ENCODE data around the gene PRKAB1.

PRKAB1 gene

GRCh38 chr12:119679081-119679480 lies 11.1 kb downstream of the PRKAB1 start:
- TF ChIP-seq SIN3A (IDR thresholded peaks at IDR 0.05; ENCODE audit: borderline replicate concordance, insufficient read depth, low read length) (no peak), REST (IDR thresholded peaks at IDR 0.05; ENCODE audit: insufficient read depth in 1 of 2, low read depth in 2 of 2, low read length in 2 of 2) (no peak), POLR2AphosphoS5 (IDR thresholded peaks at IDR 0.05; ENCODE audit: low read depth, low read length) (no peak), FOXP2 (optimal IDR thresholded peaks at IDR 0.05; ENCODE audit: borderline replicate concordance, extremely low read depth, extremely low read length, insufficient read depth) (no peak), TAF1 (IDR thresholded peaks at IDR 0.05; ENCODE audit: borderline replicate concordance, insufficient read depth, low read length) (no peak)

GRCh38 chr12:119679490-119679889 lies 11.6 kb downstream of the PRKAB1 start:
- TF ChIP-seq TAF1 (IDR thresholded peaks at IDR 0.05; ENCODE audit: borderline replicate concordance, insufficient read depth, low read length) (no peak), FOXP2 (optimal IDR thresholded peaks at IDR 0.05; ENCODE audit: borderline replicate concordance, extremely low read depth, extremely low read length, insufficient read depth) (no peak), POLR2AphosphoS5 (IDR thresholded peaks at IDR 0.05; ENCODE audit: low read depth, low read length) (no peak), REST (IDR thresholded peaks at IDR 0.05; ENCODE audit: insufficient read depth in 1 of 2, low read depth in 2 of 2, low read length in 2 of 2) (no peak), SIN3A (IDR thresholded peaks at IDR 0.05; ENCODE audit: borderline replicate concordance, insufficient read depth, low read length) (no peak)

DNA sequence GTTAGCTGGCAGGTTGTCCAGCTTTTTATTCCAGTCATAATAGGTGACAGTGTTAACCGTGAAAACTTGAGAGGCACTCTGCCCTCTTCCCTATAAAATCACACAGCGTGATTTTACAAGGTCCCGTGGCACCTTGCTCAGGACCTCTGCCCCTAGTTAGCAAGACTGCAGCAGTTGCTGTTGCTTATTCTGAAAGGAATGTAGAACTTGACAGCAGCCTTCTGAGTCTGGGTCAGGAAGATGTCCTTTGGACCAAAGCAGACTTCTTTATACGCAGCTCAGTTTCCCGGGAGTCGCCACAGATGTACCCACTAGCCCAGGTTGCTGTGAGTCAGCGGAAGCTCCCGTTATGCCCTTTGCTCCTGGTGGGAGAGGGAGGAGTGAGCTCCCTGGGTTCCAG lies 13.2 kb downstream of the PRKAB1 start:
- TF ChIP-seq TAF1 (IDR thresholded peaks at IDR 0.05; ENCODE audit: borderline replicate concordance, insufficient read depth, low read length) (no peak), FOXP2 (optimal IDR thresholded peaks at IDR 0.05; ENCODE audit: borderline replicate concordance, extremely low read depth, extremely low read length, insufficient read depth) (no peak), POLR2AphosphoS5 (IDR thresholded peaks at IDR 0.05; ENCODE audit: low read depth, low read length) (no peak), SIN3A (IDR thresholded peaks at IDR 0.05; ENCODE audit: borderline replicate concordance, insufficient read depth, low read length) (no peak), REST (IDR thresholded peaks at IDR 0.05; ENCODE audit: insufficient read depth in 1 of 2, low read depth in 2 of 2, low read length in 2 of 2) (no peak)

GRCh38 chr12:119681728-119682638 lies 14.1 kb downstream of the PRKAB1 start:
- no peak for TF ChIP-seq FOXP2 (optimal IDR thresholded peaks at IDR 0.05; ENCODE audit: borderline replicate concordance, extremely low read depth, extremely low read length, insufficient read depth)

GRCh38 chr12:119682639-119683252 lies 14.8 kb downstream of the PRKAB1 start:
- TF ChIP-seq REST (IDR thresholded peaks at IDR 0.05; ENCODE audit: insufficient read depth in 1 of 2, low read depth in 2 of 2, low read length in 2 of 2) (no peak), POLR2AphosphoS5 (IDR thresholded peaks at IDR 0.05; ENCODE audit: low read depth, low read length) (no peak), TAF1 (IDR thresholded peaks at IDR 0.05; ENCODE audit: borderline replicate concordance, insufficient read depth, low read length) (no peak), FOXP2 (optimal IDR thresholded peaks at IDR 0.05; ENCODE audit: borderline replicate concordance, extremely low read depth, extremely low read length, insufficient read depth) (no peak), SIN3A (IDR thresholded peaks at IDR 0.05; ENCODE audit: borderline replicate concordance, insufficient read depth, low read length) (no peak)

Measured in PFSK-1 (cell line).